DMS 273 treated with DMSO at 0.1 percent for 48 hours (cell line): ENCODE measurements around the gene PFDN4.
A peak's percentile ranks its signal among the peaks of the same experiment; 100 is the strongest.

Source experiments
- DNase-seq: peaks from one replicate; lab custom pipeline; 2025; lab: John Stamatoyannopoulos, UW

PFDN4 gene

GRCh38 chr20:54173653-54174456 lies 34.0 kb upstream of the PFDN4 start, which contains the start of gene CYP24A1:
Gene CYP24A1, minus strand, starts transcription at chr20:54173986. Its CDS starts 407 bp downstream, at chr20:54173579.
- no peak for DNase-seq

- no peak for DNase-seq
Observed at GRCh38 chr20:54174457-54175175, 33.3 kb upstream of the PFDN4 start.

GRCh38 chr20:54176610-54177009 lies 31.3 kb upstream of the PFDN4 start:
- no peak for DNase-seq

- no peak for DNase-seq
Observed at GRCh38 chr20:54177378-54177777, 30.5 kb upstream of the PFDN4 start.

GRCh38 chr20:54178256-54178655 lies 29.6 kb upstream of the PFDN4 start:
- no peak for DNase-seq

GRCh38 chr20:54179946-54180345 lies 27.9 kb upstream of the PFDN4 start:
- no peak for DNase-seq

GRCh38 chr20:54180931-54181330 lies 27.0 kb upstream of the PFDN4 start:
- DNase-seq = no peak

GRCh38 chr20:54184071-54184470 lies 23.8 kb upstream of the PFDN4 start:
- DNase-seq = no peak

GRCh38 chr20:54184904-54185626 lies 22.8 kb upstream of the PFDN4 start:
- DNase-seq = no peak

- no peak for DNase-seq
Observed at GRCh38 chr20:54188132-54188849, 19.6 kb upstream of the PFDN4 start.

- no peak for DNase-seq
Observed at GRCh38 chr20:54189630-54190029, 18.3 kb upstream of the PFDN4 start.

GRCh38 chr20:54190217-54190616 lies 17.7 kb upstream of the PFDN4 start:
- DNase-seq = no peak

GRCh38 chr20:54193817-54194216 lies 14.1 kb upstream of the PFDN4 start:
- DNase-seq = no peak

GRCh38 chr20:54194724-54195438 lies 13.0 kb upstream of the PFDN4 start:
- no peak for DNase-seq

GRCh38 chr20:54195483-54196472 lies 12.1 kb upstream of the PFDN4 start:
- DNase-seq = no peak

- no peak for DNase-seq
Observed at GRCh38 chr20:54197621-54198604, 10.0 kb upstream of the PFDN4 start.

GRCh38 chr20:54199283-54199682 lies 8.6 kb upstream of the PFDN4 start:
- DNase-seq = no peak

GRCh38 chr20:54199721-54200176 lies 8.1 kb upstream of the PFDN4 start:
- DNase-seq = peak; percentile 8
